H1 (cell line): ENCODE results near the gene RERG. TPM values are rescaled to one million over a fixed set of nuclear protein-coding genes. Genes with fewer than 3 reads are reported as not detected.

Experiments
- CTCF ChIA-PET: fragments of 300-600 bp; sonication (Branson Sonifier 250); formaldehyde crosslinking; loops from one replicate; lab custom pipeline; 2021; ENCODE audit not compliant: partially characterized antibody; lab: Charles Lee
- POLR2A ChIA-PET: fragments of 300-600 bp; sonication (Branson Sonifier 250); formaldehyde crosslinking; loops from one replicate; lab custom pipeline; 2021; ENCODE audit warnings: inconsistent platforms; ENCODE audit not compliant: partially characterized antibody; lab: Charles Lee
- DNase-seq, 2 experiments: peaks; one replicate each; pipeline versions ENCODE4 v3.0.0 to v3.0.0-alpha.2; 2010 to 2022; ENCODE audit warnings: low spot score in 2 of 2, low read depth in 1 of 2, mixed read lengths in 1 of 2
- FAIRE-seq: peaks from 2 replicates; lab custom pipeline; 2011; peaks lifted over from hg19 to GRCh38; lab: Jason Lieb, UNC
- H2AFZ ChIP-seq: 2 replicates; pipeline ENCODE4 v1.8.1; 2012; ENCODE audit warnings: low read length, inconsistent platforms
- H2AK5ac ChIP-seq: 2 replicates; pipeline ENCODE4 v1.6.1; 2013; ENCODE audit warnings: low read depth, low read length
- H2BK120ac ChIP-seq: replicated peaks from 2 replicates; pipeline ENCODE3; 2013; ENCODE audit warnings: low read depth, low read length, inconsistent platforms
- H2BK12ac ChIP-seq: 2 replicates; pipeline ENCODE4 v1.6.1; 2013; ENCODE audit warnings: low read depth, low read length
- H2BK15ac ChIP-seq: 2 replicates; pipeline ENCODE4 v1.6.1; 2013; ENCODE audit warnings: low read length
- H2BK20ac ChIP-seq: 2 replicates; pipeline ENCODE4 v1.6.1; 2013; ENCODE audit warnings: low read length
- H2BK5ac ChIP-seq: 2 replicates; pipeline ENCODE4 v1.6.1; 2013; ENCODE audit warnings: low read depth, low read length
- H3K14ac ChIP-seq: 2 replicates; pipeline ENCODE4 v1.6.1; 2013; ENCODE audit warnings: inconsistent platforms; ENCODE audit not compliant: insufficient read length
- H3K18ac ChIP-seq: 2 replicates; pipeline ENCODE4 v1.6.1; 2013; ENCODE audit warnings: low read length; ENCODE audit errors: extremely low read depth
- H3K23ac ChIP-seq: 2 replicates; pipeline ENCODE4 v1.6.1; 2013; ENCODE audit warnings: inconsistent platforms; ENCODE audit not compliant: insufficient read length
- H3K23me2 ChIP-seq: 2 replicates; pipeline ENCODE4 v1.6.1; 2013; ENCODE audit warnings: low read depth, low read length
- H3K27ac ChIP-seq: 2 replicates; pipeline ENCODE4 v1.6.1; 2011; ENCODE audit warnings: low read depth, low read length, inconsistent platforms
- H3K27me3 ChIP-seq, 4 experiments: replicated peaks in 1 of 4; 1 replicate in 1 of 4; 2 replicates in 3 of 4; pipeline versions ENCODE4 v1.6.1 to v1.8.1; 2011 to 2013; ENCODE audit warnings: low read length in 3 of 4, mild to moderate bottlenecking in 3 of 4, inconsistent platforms in 2 of 4, mixed read lengths in 2 of 4, moderate library complexity in 1 of 4; ENCODE audit not compliant: control insufficient read depth in 3 of 4, insufficient read depth in 3 of 4; ENCODE audit errors: extremely low read depth in 1 of 4
- H3K36me3 ChIP-seq, 4 experiments: 2 replicates each; pipeline versions ENCODE4 v1.6.1 to v1.8.1; 2011 to 2013; ENCODE audit warnings: mild to moderate bottlenecking in 4 of 4, low read length in 3 of 4, moderate library complexity in 2 of 4, control low read depth in 1 of 4, inconsistent platforms in 1 of 4; ENCODE audit not compliant: insufficient read depth in 4 of 4, control insufficient read depth in 2 of 4
- H3K4ac ChIP-seq: replicated peaks from 2 replicates; pipeline ENCODE3; 2013; ENCODE audit warnings: low read length, low read depth, mixed read lengths, inconsistent platforms; ENCODE audit not compliant: insufficient read length
- H3K4me1 ChIP-seq, 4 experiments: replicated peaks in 1 of 4; 1 replicate in 1 of 4; 2 replicates in 3 of 4; pipeline versions ENCODE4 v1.6.1 to v1.8.1; 2011 to 2013; ENCODE audit warnings: low read length in 3 of 4, inconsistent platforms in 2 of 4, mixed read lengths in 1 of 4; ENCODE audit not compliant: insufficient read depth in 4 of 4, control insufficient read depth in 3 of 4
- H3K4me2 ChIP-seq, 2 experiments: 2 replicates each; pipeline versions ENCODE4 v1.6.1 to v1.8.1; 2011 to 2013; ENCODE audit warnings: low read depth in 2 of 2, low read length in 2 of 2, control low read depth in 1 of 2, inconsistent platforms in 1 of 2, mild to moderate bottlenecking in 1 of 2; ENCODE audit not compliant: insufficient read depth in 1 of 2
- H3K4me3 ChIP-seq, 4 experiments: fragments of 200-600, 300-600 bp in 1 of 4; sonication (generic), shearing (Covaris generic), sonication (Bioruptor Twin) in 1 of 4; 2 replicates each; pipeline versions ENCODE4 v1.5.1 to v1.8.1; 2011 to 2016; ENCODE audit warnings: low read length in 4 of 4, low read depth in 3 of 4, control low read depth in 2 of 4, inconsistent platforms in 2 of 4, mild to moderate bottlenecking in 2 of 4, mixed read lengths in 1 of 4, moderate library complexity in 1 of 4; ENCODE audit not compliant: insufficient read depth in 2 of 4; ENCODE audit errors: extremely low read depth in 1 of 4
- H3K56ac ChIP-seq: replicated peaks from 2 replicates; pipeline ENCODE3; 2013; ENCODE audit warnings: low read depth, mild to moderate bottlenecking, mixed read lengths, low read length, inconsistent platforms; ENCODE audit not compliant: insufficient read length
- H3K79me1 ChIP-seq: 2 replicates; pipeline ENCODE4 v1.6.1; 2013; ENCODE audit warnings: low read depth, low read length, control low read depth
- H3K79me2 ChIP-seq, 2 experiments: 2 replicates each; pipeline versions ENCODE4 v1.6.1 to v1.8.1; 2012 to 2013; ENCODE audit warnings: low read length in 2 of 2, mild to moderate bottlenecking in 2 of 2, inconsistent platforms in 1 of 2; ENCODE audit not compliant: insufficient read depth in 2 of 2, control insufficient read depth in 1 of 2
- H3K9ac ChIP-seq, 4 experiments: replicated peaks in 1 of 4; 1 replicate in 1 of 4; 2 replicates in 3 of 4; pipeline versions ENCODE4 v1.6.1 to v1.8.1; 2011 to 2013; ENCODE audit warnings: low read depth in 3 of 4, low read length in 3 of 4, control low read depth in 2 of 4, mild to moderate bottlenecking in 2 of 4, moderate library complexity in 2 of 4, inconsistent platforms in 1 of 4; ENCODE audit errors: extremely low read depth in 1 of 4
- H3K9me3 ChIP-seq, 2 experiments: 2 replicates each; pipeline versions ENCODE4 v1.6.1 to v1.8.1; 2012 to 2013; ENCODE audit warnings: mild to moderate bottlenecking in 2 of 2, moderate library complexity in 2 of 2, control low read depth in 1 of 2, inconsistent platforms in 1 of 2, low read depth in 1 of 2, low read length in 1 of 2, mixed read lengths in 1 of 2; ENCODE audit not compliant: insufficient read depth in 2 of 2
- H4K20me1 ChIP-seq, 2 experiments: replicated peaks in 1 of 2; 2 replicates each; pipeline versions ENCODE3 to v1.8.1; 2011 to 2013; ENCODE audit warnings: inconsistent platforms in 2 of 2, low read length in 2 of 2, mild to moderate bottlenecking in 1 of 2; ENCODE audit not compliant: insufficient read depth in 2 of 2, control insufficient read depth in 1 of 2
- H4K5ac ChIP-seq: 2 replicates; pipeline ENCODE4 v1.6.1; 2013; ENCODE audit warnings: low read length, low read depth, mixed read lengths, inconsistent platforms; ENCODE audit not compliant: insufficient read length
- H4K8ac ChIP-seq: 2 replicates; pipeline ENCODE4 v1.8.0; 2013; ENCODE audit warnings: mild to moderate bottlenecking, moderate library complexity, low read length, inconsistent platforms; ENCODE audit not compliant: insufficient read depth; ENCODE audit errors: extremely low read depth
- H4K91ac ChIP-seq: replicated peaks from 2 replicates; pipeline ENCODE3; 2013; ENCODE audit warnings: low read length, mixed read lengths, inconsistent platforms; ENCODE audit not compliant: insufficient read length
- BACH1 ChIP-seq: IDR thresholded peaks from 2 replicates; pipeline ENCODE4 v1.6.1; 2012; ENCODE audit warnings: low read length, improper control_type of control experiment
- EZH2 ChIP-seq: fragments of 200-600 bp; sonication (generic); IDR thresholded peaks from 2 replicates; pipeline ENCODE4 v1.7.1; 2012; ENCODE audit warnings: low read depth, mild to moderate bottlenecking, moderate library complexity, low read length, inconsistent platforms; ENCODE audit not compliant: severe bottlenecking
- KDM1A ChIP-seq: fragments of 200-600, 300-600 bp; sonication (generic); IDR thresholded peaks from 2 replicates; pipeline ENCODE4 v1.7.1; 2016; ENCODE audit warnings: mild to moderate bottlenecking, low read length, borderline replicate concordance
- KDM5A ChIP-seq: fragments of 200-600 bp; IDR thresholded peaks from 2 replicates; pipeline ENCODE4 v1.7.1; 2012; ENCODE audit warnings: mild to moderate bottlenecking, low read length, inconsistent platforms, mixed read lengths
- MAX ChIP-seq: IDR thresholded peaks from 2 replicates; pipeline ENCODE4 v1.6.1; 2012; ENCODE audit warnings: inconsistent platforms
- RAD21 ChIP-seq, 2 experiments: IDR thresholded peaks in 1 of 2; conservative IDR thresholded peaks in 1 of 2; 2 replicates each; pipeline ENCODE4 v1.6.1; 2011; ENCODE audit warnings: low read depth in 2 of 2, low read length in 2 of 2, improper control_type of control experiment in 1 of 2, inconsistent platforms in 1 of 2, mild to moderate bottlenecking in 1 of 2, moderate library complexity in 1 of 2
- SRF ChIP-seq: IDR thresholded peaks from 2 replicates; pipeline ENCODE4 v1.6.1; 2011; ENCODE audit warnings: mild to moderate bottlenecking, low read depth, low read length, moderate library complexity
- TCF12 ChIP-seq: IDR thresholded peaks from 2 replicates; pipeline ENCODE4 v1.6.1; 2011; ENCODE audit warnings: low read depth, mild to moderate bottlenecking, low read length
- TEAD4 ChIP-seq: IDR thresholded peaks from 2 replicates; pipeline ENCODE4 v1.6.1; 2012; ENCODE audit warnings: low read depth, low read length, inconsistent platforms, mixed read lengths
- ZNF274 ChIP-seq: IDR thresholded peaks from 2 replicates; pipeline ENCODE4 v1.7.0; 2012; ENCODE audit warnings: low read length, borderline replicate concordance; ENCODE audit errors: extremely low read depth
- WGBS, 2 experiments: shearing (Covaris generic) in 1 of 2; methylation state at CpG; one replicate each; pipeline versions ENCODE4 v1.1.6 to v1.1.7; 2013 to 2015; ENCODE audit warnings: low lambda C conversion rate in 2 of 2, mixed read lengths in 2 of 2, inconsistent platforms in 1 of 2, low coverage in 1 of 2, missing lambda C conversion rate in 1 of 2; ENCODE audit not compliant: insufficient replicate concordance in 2 of 2, insufficient coverage in 1 of 2, insufficient read length in 1 of 2; ENCODE audit errors: extremely low coverage in 1 of 2, missing lambda C conversion rate in 1 of 2; 5-methylcytosine and 5-hydroxymethylcytosine counted together
- polyA plus RNA-seq, 7 experiments: library from polyadenylated mRNA; depleted of rRNA in 3 of 7; stranded (reverse) in 5 of 7; unstranded in 2 of 7; fragments of >200 nt in 5 of 7; fragments of 200-250 nt in 2 of 7; gene quantifications; 1 replicate in 5 of 7; 2 replicates in 1 of 7; 4 replicates in 1 of 7; pipeline versions ENCODE4 v1.2.1 to v1.2.3, GENCODE V29; 2011 to 2013; ENCODE audit warnings: missing spikeins in 2 of 7, mixed read lengths in 2 of 7
- total RNA-seq: library from RNA; stranded (reverse); fragmentation: NEBNext Ultra II Directional; extraction: Animal tissue kit (Norgen Biotek cat#: 25700); gene quantifications from 2 replicates; pipeline ENCODE4 v1.2.1, GENCODE V29; 2021

Gene RERG
- total and polyA plus RNA-seq, 2 of the 8 experiments (the other 6 are each of a cell fraction or from before 2014, with no cell fraction given): 0.12 to 0.86 TPM

GRCh38 chr12:15208871-15209656, 12.2 kb downstream of the RERG start:
- Histone ChIP-seq H2BK120ac (no peak overlapping the region), H3K4ac (no peak overlapping the region), H2BK20ac (no peak overlapping the region), H4K5ac (no peak overlapping the region), H3K14ac (no peak overlapping the region), H3K27me3 (no peaks in the 10 kb centered on the region), H3K56ac (no peak overlapping the region), H3K23me2 (no peaks in the 10 kb centered on the region; the same call in 1 of the 2 replicates), H4K8ac (no peak overlapping the region), H4K20me1 (no peaks in the 10 kb centered on the region), H2BK15ac (no peak overlapping the region), H3K79me2 (no peaks in the 10 kb centered on the region), H3K4me2 (no peak overlapping the region), H2BK12ac (no peak overlapping the region), H3K23ac (no peak overlapping the region), H3K18ac (no peak overlapping the region), H2BK5ac (no peak overlapping the region), H3K4me3 (no peak overlapping the region), H3K27ac (no peak overlapping the region), H3K79me1 (no peaks in the 10 kb centered on the region), H3K36me3 (no peaks in the 10 kb centered on the region), H2AK5ac (no peak overlapping the region), H3K4me1 (peaks cover 0 to 6% (median 3%) of the 10 kb centered on the region in 4 experiments; a peak in 4 of 7 replicates), H2AFZ (no peak overlapping the region), H3K9ac (no peak overlapping the region), H4K91ac (no peak overlapping the region), H3K9me3 (no peaks in the 10 kb centered on the region)
- ChIA-PET POLR2A (no interaction called here), CTCF (interaction anchor here (0.7 to 3.7 kb wide), 6 partner anchors 12 to 59 kb away, joined by 3 to 33 read pairs (median 3); partner anchors contain the start of gene RERG)
- 88% methylated on average over 7 of the region's 7 CpGs; no CpG with 5 or more reads in 1 of the 2 experiments for WGBS, 2 experiments
- FAIRE-seq: no peak
- DNase-seq: no peak
- TF ChIP-seq KDM5A (no peak), TCF12 (no peak), MAX (no peak), ZNF274 (no peak), EZH2 (no peak), RAD21 (IDR thresholded peaks at IDR 0.05 in 1 of 2, conservative IDR thresholded peaks at IDR 0.05 in 1 of 2; ENCODE audit: low read depth in 2 of 2, low read length in 2 of 2) (no peak), TEAD4 (no peak), SRF (no peak), KDM1A (no peak), BACH1 (no peak)
